ENCODE measurements around the gene LYPD1. TPM values are rescaled to one million over a fixed set of nuclear protein-coding genes. Genes with fewer than 3 reads are reported as not detected.

Gene LYPD1
- total and polyA plus RNA-seq, 4 donors: 0.17 to 0.65 (median 0.46) TPM

DNA sequence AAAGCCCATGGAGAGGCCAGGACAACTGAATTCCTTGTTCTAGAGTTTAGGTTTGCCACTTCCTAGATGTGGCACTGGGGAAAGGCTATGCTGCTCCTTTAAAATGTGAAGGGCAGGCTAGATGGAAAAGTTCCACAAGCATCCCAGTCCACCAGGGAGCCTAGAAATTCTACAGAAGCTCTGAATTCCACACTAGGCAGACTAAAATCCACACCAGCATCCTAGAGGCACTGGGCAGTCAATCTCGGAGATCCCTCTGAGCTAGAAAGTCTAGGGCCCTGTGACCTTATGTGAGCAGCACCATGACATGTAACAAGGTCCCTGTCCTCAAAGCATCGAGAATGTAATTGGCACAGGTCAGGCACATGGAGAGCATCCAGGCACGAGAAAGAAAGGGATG lies 71.5 kb downstream of the LYPD1 start:
- H3K9me3 ChIP-seq (ENCODE audit: control insufficient read depth in 4 of 4, low read length in 3 of 4): peaks cover 0 to 3% (median 0%) of the 10 kb centered on the region in 4 donors
- DNase-seq (ENCODE audit: low spot score): no peak
- 86% methylated on average over 3 of the region's 3 CpGs for WGBS
- TF ChIP-seq, protein P1, sequence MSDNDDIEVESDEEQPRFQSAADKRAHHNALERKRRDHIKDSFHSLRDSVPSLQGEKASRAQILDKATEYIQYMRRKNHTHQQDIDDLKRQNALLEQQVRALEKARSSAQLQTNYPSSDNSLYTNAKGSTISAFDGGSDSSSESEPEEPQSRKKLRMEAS (IDR thresholded peaks at IDR 0.05): no peak
- TF ChIP-seq NR2F2 (IDR thresholded peaks at IDR 0.05) (no peak), ATF3 (IDR thresholded peaks at IDR 0.05) (no peak), HNF4A (conservative IDR thresholded peaks at IDR 0.05) (no peak), GABPA (IDR thresholded peaks at IDR 0.05 in 1 of 2, conservative IDR thresholded peaks at IDR 0.05 in 1 of 2) (no peak), HNF4G (IDR thresholded peaks at IDR 0.05) (no peak), JUND (IDR thresholded peaks at IDR 0.05) (no peak), EGR1 (IDR thresholded peaks at IDR 0.05; ENCODE audit: low read depth in 2 of 2) (no peak), SP1 (IDR thresholded peaks at IDR 0.05) (no peak)
- no peak overlapping the region for H3K9ac ChIP-seq (ENCODE audit: low read depth in 1 of 2, low read length in 2 of 2)
- H3K27me3 ChIP-seq (ENCODE audit: control insufficient read depth in 4 of 4, insufficient read depth in 4 of 4, low read length in 3 of 4): no peaks in the 10 kb centered on the region
- H3K4me1 ChIP-seq (ENCODE audit: control insufficient read depth in 4 of 4, insufficient read depth in 4 of 4, low read length in 3 of 4): no peaks in the 10 kb centered on the region
- H3K27ac ChIP-seq (ENCODE audit: low read depth in 1 of 2, low read length in 2 of 2): no peak overlapping the region
- no peaks in the 10 kb centered on the region for H3K36me3 ChIP-seq (ENCODE audit: control insufficient read depth in 4 of 4, insufficient read depth in 3 of 4, low read depth in 1 of 4, low read length in 3 of 4)
- no peak overlapping the region for H3K4me3 ChIP-seq (ENCODE audit: low read depth in 1 of 3, low read length in 3 of 3)

DNA sequence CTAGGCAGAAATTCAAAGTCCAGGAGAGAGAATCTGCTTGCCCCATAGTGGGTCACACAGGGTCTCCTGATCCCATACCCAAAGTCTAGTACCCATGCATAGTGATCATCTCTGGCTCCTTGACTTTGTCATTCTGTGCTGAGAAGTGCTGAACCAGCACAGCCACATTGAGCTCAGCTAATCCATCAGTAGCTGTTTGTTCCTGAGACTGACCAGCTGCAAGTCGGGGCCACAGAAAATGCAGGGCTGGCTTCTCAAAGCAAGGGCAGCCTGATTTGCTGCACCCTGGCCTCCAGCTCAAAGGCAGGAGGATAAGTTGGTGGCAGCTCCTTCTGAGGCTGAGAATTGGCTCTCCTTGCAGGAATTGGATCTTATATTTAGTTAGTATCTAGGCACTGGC lies 72.2 kb downstream of the LYPD1 start:
- Histone ChIP-seq H3K36me3 (ENCODE audit: control insufficient read depth in 4 of 4, insufficient read depth in 3 of 4, low read depth in 1 of 4, low read length in 3 of 4) (no peaks in the 10 kb centered on the region), H3K27ac (ENCODE audit: low read depth in 1 of 2, low read length in 2 of 2) (no peak overlapping the region), H3K9me3 (ENCODE audit: control insufficient read depth in 4 of 4, low read length in 3 of 4) (peaks cover 0 to 3% (median 0%) of the 10 kb centered on the region in 4 donors), H3K27me3 (ENCODE audit: control insufficient read depth in 4 of 4, insufficient read depth in 4 of 4, low read length in 3 of 4) (no peaks in the 10 kb centered on the region), H3K4me3 (ENCODE audit: low read depth in 1 of 3, low read length in 3 of 3) (no peak overlapping the region), H3K4me1 (ENCODE audit: control insufficient read depth in 4 of 4, insufficient read depth in 4 of 4, low read length in 3 of 4) (no peaks in the 10 kb centered on the region), H3K9ac (ENCODE audit: low read depth in 1 of 2, low read length in 2 of 2) (no peak overlapping the region)
- 96% methylated on average over 1 of the region's 1 CpG for WGBS
- no peak for DNase-seq (ENCODE audit: low spot score)
- TF ChIP-seq ATF3 (IDR thresholded peaks at IDR 0.05) (no peak), JUND (IDR thresholded peaks at IDR 0.05) (no peak)

GRCh38 chr2:132597166-132597565 lies 72.8 kb downstream of the LYPD1 start:
- H3K9me3 ChIP-seq (ENCODE audit: control insufficient read depth in 4 of 4, low read length in 3 of 4): peaks cover 0 to 3% (median 0%) of the 10 kb centered on the region in 4 donors
- DNase-seq (ENCODE audit: low spot score): no peak
- no peaks in the 10 kb centered on the region for H3K36me3 ChIP-seq (ENCODE audit: control insufficient read depth in 4 of 4, insufficient read depth in 3 of 4, low read depth in 1 of 4, low read length in 3 of 4)
- no peak overlapping the region for H3K4me3 ChIP-seq (ENCODE audit: low read depth in 1 of 3, low read length in 3 of 3)
- no peak overlapping the region for H3K27ac ChIP-seq (ENCODE audit: low read depth in 1 of 2, low read length in 2 of 2)
- H3K27me3 ChIP-seq (ENCODE audit: control insufficient read depth in 4 of 4, insufficient read depth in 4 of 4, low read length in 3 of 4): no peaks in the 10 kb centered on the region
- TF ChIP-seq SP1 (IDR thresholded peaks at IDR 0.05): no peak
- TF ChIP-seq JUND (IDR thresholded peaks at IDR 0.05): no peak
- TF ChIP-seq YY1 (IDR thresholded peaks at IDR 0.05): no peak
- TF ChIP-seq ATF3 (IDR thresholded peaks at IDR 0.05): no peak
- TF ChIP-seq RAD21 (IDR thresholded peaks at IDR 0.05): no peak
- no peak for TF ChIP-seq HNF4A (conservative IDR thresholded peaks at IDR 0.05)
- no peak for TF ChIP-seq RXRA (IDR thresholded peaks at IDR 0.05)
- TF ChIP-seq, protein P2, sequence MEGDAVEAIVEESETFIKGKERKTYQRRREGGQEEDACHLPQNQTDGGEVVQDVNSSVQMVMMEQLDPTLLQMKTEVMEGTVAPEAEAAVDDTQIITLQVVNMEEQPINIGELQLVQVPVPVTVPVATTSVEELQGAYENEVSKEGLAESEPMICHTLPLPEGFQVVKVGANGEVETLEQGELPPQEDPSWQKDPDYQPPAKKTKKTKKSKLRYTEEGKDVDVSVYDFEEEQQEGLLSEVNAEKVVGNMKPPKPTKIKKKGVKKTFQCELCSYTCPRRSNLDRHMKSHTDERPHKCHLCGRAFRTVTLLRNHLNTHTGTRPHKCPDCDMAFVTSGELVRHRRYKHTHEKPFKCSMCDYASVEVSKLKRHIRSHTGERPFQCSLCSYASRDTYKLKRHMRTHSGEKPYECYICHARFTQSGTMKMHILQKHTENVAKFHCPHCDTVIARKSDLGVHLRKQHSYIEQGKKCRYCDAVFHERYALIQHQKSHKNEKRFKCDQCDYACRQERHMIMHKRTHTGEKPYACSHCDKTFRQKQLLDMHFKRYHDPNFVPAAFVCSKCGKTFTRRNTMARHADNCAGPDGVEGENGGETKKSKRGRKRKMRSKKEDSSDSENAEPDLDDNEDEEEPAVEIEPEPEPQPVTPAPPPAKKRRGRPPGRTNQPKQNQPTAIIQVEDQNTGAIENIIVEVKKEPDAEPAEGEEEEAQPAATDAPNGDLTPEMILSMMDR (IDR thresholded peaks at IDR 0.05; ENCODE audit: low read depth, low read length, missing input control): no peak
- no peak for TF ChIP-seq FOXA2 (IDR thresholded peaks at IDR 0.05)
- TF ChIP-seq FOXA1 (IDR thresholded peaks at IDR 0.05): no peak
- no peak for TF ChIP-seq TAF1 (conservative IDR thresholded peaks at IDR 0.05)
- TF ChIP-seq HNF4G (IDR thresholded peaks at IDR 0.05): no peak
- TF ChIP-seq NR2F2 (IDR thresholded peaks at IDR 0.05): no peak
- H3K9ac ChIP-seq (ENCODE audit: low read depth in 1 of 2, low read length in 2 of 2): no peak overlapping the region
- H3K4me1 ChIP-seq (ENCODE audit: control insufficient read depth in 4 of 4, insufficient read depth in 4 of 4, low read length in 3 of 4): no peaks in the 10 kb centered on the region

Data from liver (tissue), 9 donors.